DOHH2 (cell line): ENCODE measurements around the gene MYO1D.

ENCODE experiments used
- H3F3A ChIP-seq: fragments of 200-600 bp; sonication (generic), shearing (Covaris generic); 2 replicates; pipeline ENCODE4 v1.6.0; 2016; ENCODE audit warnings: antibody characterized with exemption, mild to moderate bottlenecking; ENCODE audit not compliant: control insufficient read depth, insufficient read depth
- H3K27ac ChIP-seq: fragments of 200-600 bp; sonication (generic); 2 replicates; pipeline ENCODE4 v1.5.1; 2014; ENCODE audit warnings: low read depth, mild to moderate bottlenecking, low read length, moderate library complexity
- H3K27me3 ChIP-seq: fragments of 200-600 bp; sonication (generic); 2 replicates; pipeline ENCODE4 v1.6.1; 2014; ENCODE audit warnings: mild to moderate bottlenecking, low read length, mixed read lengths; ENCODE audit not compliant: control insufficient read depth
- H3K36me3 ChIP-seq: fragments of 200-600 bp; sonication (generic); 2 replicates; pipeline ENCODE4 v1.6.1; 2014; ENCODE audit warnings: mild to moderate bottlenecking, low read length, moderate library complexity, mixed read lengths; ENCODE audit not compliant: control insufficient read depth
- H3K4me1 ChIP-seq: fragments of 200-600 bp; sonication (generic); 2 replicates; pipeline ENCODE4 v1.6.1; 2014; ENCODE audit warnings: mild to moderate bottlenecking, low read length, mixed read lengths; ENCODE audit not compliant: control insufficient read depth
- H3K4me2 ChIP-seq: fragments of 200-600 bp; sonication (generic); 2 replicates; pipeline ENCODE4 v1.6.0; 2014; ENCODE audit warnings: mild to moderate bottlenecking, low read length, moderate library complexity
- H3K4me3 ChIP-seq: fragments of 200-600 bp; sonication (generic); 2 replicates; pipeline ENCODE4 v1.5.1; 2014; ENCODE audit warnings: mild to moderate bottlenecking, low read length, mixed read lengths
- H3K79me2 ChIP-seq: fragments of 200-600 bp; sonication (generic); 2 replicates; pipeline ENCODE4 v1.6.1; 2014; ENCODE audit warnings: mild to moderate bottlenecking, low read length, mixed read lengths; ENCODE audit not compliant: control insufficient read depth
- H3K9me2 ChIP-seq: fragments of 200-600 bp; sonication (generic); replicated peaks from 2 replicates; pipeline ENCODE4 v1.6.1; 2014; ENCODE audit warnings: mild to moderate bottlenecking, low read length, mixed read lengths; ENCODE audit not compliant: control insufficient read depth
- H3K9me3 ChIP-seq: fragments of 200-600 bp; sonication (generic); 2 replicates; pipeline ENCODE4 v1.6.1; 2014; ENCODE audit warnings: antibody characterized with exemption, low read length, mixed read lengths; ENCODE audit not compliant: control insufficient read depth, insufficient read depth
- H4K20me1 ChIP-seq: fragments of 200-600 bp; sonication (generic); 2 replicates; pipeline ENCODE4 v1.6.0; 2014; ENCODE audit warnings: low read depth, mild to moderate bottlenecking, antibody characterized with exemption, low read length, moderate library complexity; ENCODE audit not compliant: control insufficient read depth, insufficient read depth
- EZH2phosphoT487 ChIP-seq: fragments of 200-600 bp; sonication (generic); IDR thresholded peaks from 2 replicates; pipeline ENCODE4 v1.6.1; 2017; ENCODE audit warnings: borderline replicate concordance, mild to moderate bottlenecking, antibody characterized with exemption, low read length, moderate library complexity, mixed read lengths
- TF ChIP-seq, protein P1 (sequence below): fragments of 200-600 bp; sonication (generic); IDR thresholded peaks from one replicate; pipeline ENCODE4 v1.5.1; 2014; ENCODE audit warnings: antibody characterized with exemption, mild to moderate bottlenecking, low read depth, low read length; ENCODE audit not compliant: poor library complexity, severe bottlenecking

Gene MYO1D

DNA sequence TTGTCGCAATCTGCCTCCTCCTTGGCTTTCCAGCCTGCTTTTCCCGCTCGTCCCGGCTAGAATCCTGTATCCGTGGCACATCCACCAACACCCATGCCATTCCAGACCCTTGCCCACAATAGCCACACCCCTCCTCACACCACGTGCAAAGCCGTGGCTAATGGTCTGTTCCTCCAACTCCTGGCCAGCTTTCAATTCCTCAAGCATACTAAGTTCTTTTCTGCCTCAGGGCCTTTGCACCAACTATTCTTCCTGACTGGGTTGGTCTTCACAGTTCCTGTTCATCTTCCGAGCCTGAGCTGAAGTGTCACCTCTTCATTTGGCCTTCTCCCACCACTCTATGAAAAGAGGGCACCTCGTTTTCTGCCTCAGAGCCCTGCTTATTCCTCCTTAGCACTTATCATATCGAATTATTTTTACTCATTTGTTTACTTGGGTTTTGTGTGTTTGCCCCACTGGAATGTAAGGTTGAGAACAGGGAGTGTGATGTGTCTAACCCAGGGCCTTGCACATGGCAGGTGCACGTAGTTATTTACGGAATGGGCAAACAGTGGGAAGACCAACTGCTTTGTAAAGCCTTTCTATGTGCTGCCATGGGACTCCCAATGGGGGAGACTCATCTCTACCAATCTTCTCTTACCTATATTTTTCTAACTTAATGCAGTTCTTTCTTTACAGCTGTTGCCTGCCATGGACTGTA lies 321.2 kb downstream of the MYO1D start:
- no peak overlapping the region for H3K27ac ChIP-seq
- H3K9me3 ChIP-seq, result no peaks in the 10 kb centered on the region
- H3K36me3 ChIP-seq, result no peaks in the 10 kb centered on the region
- no peaks in the 10 kb centered on the region for H3K9me2 ChIP-seq
- H3K4me1 ChIP-seq, result peaks cover 45% of the 10 kb centered on the region
- peaks cover 12% of the 10 kb centered on the region for H3K27me3 ChIP-seq
- no peaks in the 10 kb centered on the region for H4K20me1 ChIP-seq
- no peak overlapping the region for H3K4me2 ChIP-seq
- TF ChIP-seq, protein P1, sequence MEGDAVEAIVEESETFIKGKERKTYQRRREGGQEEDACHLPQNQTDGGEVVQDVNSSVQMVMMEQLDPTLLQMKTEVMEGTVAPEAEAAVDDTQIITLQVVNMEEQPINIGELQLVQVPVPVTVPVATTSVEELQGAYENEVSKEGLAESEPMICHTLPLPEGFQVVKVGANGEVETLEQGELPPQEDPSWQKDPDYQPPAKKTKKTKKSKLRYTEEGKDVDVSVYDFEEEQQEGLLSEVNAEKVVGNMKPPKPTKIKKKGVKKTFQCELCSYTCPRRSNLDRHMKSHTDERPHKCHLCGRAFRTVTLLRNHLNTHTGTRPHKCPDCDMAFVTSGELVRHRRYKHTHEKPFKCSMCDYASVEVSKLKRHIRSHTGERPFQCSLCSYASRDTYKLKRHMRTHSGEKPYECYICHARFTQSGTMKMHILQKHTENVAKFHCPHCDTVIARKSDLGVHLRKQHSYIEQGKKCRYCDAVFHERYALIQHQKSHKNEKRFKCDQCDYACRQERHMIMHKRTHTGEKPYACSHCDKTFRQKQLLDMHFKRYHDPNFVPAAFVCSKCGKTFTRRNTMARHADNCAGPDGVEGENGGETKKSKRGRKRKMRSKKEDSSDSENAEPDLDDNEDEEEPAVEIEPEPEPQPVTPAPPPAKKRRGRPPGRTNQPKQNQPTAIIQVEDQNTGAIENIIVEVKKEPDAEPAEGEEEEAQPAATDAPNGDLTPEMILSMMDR, result no peak
- TF ChIP-seq EZH2phosphoT487, result no peak
- no peaks in the 10 kb centered on the region for H3K79me2 ChIP-seq
- H3F3A ChIP-seq, result no peaks in the 10 kb centered on the region
- no peak overlapping the region for H3K4me3 ChIP-seq

DNA sequence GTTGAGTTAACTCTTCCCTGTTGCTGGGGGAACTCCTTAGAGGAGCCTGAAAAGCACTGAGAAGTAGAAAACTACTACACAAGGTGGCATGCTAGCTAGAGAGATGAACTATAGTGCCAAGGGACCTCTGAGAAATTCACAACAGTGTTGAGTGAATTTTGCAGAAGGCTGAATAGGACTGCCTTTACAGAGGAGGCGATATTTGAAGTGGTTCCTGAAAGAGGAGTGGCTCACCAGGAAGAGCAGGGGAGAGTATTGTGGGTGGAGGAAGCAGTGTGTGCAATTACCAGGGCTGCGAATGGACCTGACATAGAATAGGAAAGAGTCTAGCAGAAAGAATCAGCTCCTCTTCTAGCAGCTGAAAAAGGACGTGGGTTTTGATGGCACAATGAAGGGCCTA lies 323.8 kb downstream of the MYO1D start:
- H3K79me2 ChIP-seq, result no peaks in the 10 kb centered on the region
- H3F3A ChIP-seq, result no peaks in the 10 kb centered on the region
- peaks cover 30% of the 10 kb centered on the region for H3K4me1 ChIP-seq
- H3K36me3 ChIP-seq, result no peaks in the 10 kb centered on the region
- H4K20me1 ChIP-seq, result no peaks in the 10 kb centered on the region
- no peaks in the 10 kb centered on the region for H3K9me3 ChIP-seq
- no peak overlapping the region for H3K4me3 ChIP-seq
- H3K27ac ChIP-seq, result no peak overlapping the region
- H3K9me2 ChIP-seq, result no peaks in the 10 kb centered on the region
- peaks cover 12% of the 10 kb centered on the region for H3K27me3 ChIP-seq
- H3K4me2 ChIP-seq, result no peak overlapping the region
- TF ChIP-seq, protein P1, result no peak
- TF ChIP-seq EZH2phosphoT487, result no peak

DNA sequence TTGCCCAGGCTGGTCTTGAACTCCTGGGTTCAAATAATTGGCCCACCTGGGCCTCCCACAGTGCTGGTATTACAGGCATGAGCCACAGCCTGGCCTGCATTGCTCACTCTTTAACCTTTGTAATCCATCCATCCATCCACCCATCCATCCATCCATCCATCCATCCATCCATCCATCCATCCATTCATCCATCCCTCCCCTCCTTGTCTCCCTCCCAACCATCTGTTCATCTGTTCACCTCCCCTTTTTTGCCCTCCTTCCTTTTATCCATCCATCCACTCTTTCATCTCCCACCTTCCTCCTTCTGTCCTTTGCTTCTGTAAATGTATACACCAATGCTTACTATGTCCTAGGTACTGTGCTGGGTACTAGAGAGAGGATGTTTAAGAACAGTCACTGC lies 324.6 kb downstream of the MYO1D start:
- H3K4me1 ChIP-seq, result peaks cover 22% of the 10 kb centered on the region

More for the DNA sequence above, 324.6 kb downstream of the MYO1D start:
- Histone ChIP-seq H3K27ac (no peak overlapping the region), H3K4me2 (no peak overlapping the region), H3F3A (no peaks in the 10 kb centered on the region), H3K36me3 (no peaks in the 10 kb centered on the region), H3K4me3 (no peak overlapping the region), H3K9me3 (no peaks in the 10 kb centered on the region), H3K9me2 (no peaks in the 10 kb centered on the region), H4K20me1 (no peaks in the 10 kb centered on the region), H3K79me2 (no peaks in the 10 kb centered on the region), H3K27me3 (peaks cover 12% of the 10 kb centered on the region)
- no peak for TF ChIP-seq EZH2phosphoT487
- TF ChIP-seq, protein P1, result no peak
